Mesendoderm (in vitro differentiated cells): ENCODE data around the gene HACD2.

Source experiments
- DNase-seq: peaks from one replicate; pipeline ENCODE4 v3.0.0; 2013
- H2AK5ac ChIP-seq: 2 replicates; pipeline ENCODE4 v1.6.1; 2013; ENCODE audit warnings: low read length, inconsistent platforms
- H2BK120ac ChIP-seq: 2 replicates; pipeline ENCODE4 v1.6.1; 2013; ENCODE audit warnings: low read depth, mild to moderate bottlenecking, low read length, moderate library complexity, mixed read lengths
- H2BK15ac ChIP-seq: replicated peaks from 2 replicates; pipeline ENCODE4 v1.6.1; 2013; ENCODE audit warnings: low read depth, mild to moderate bottlenecking, moderate library complexity
- H2BK5ac ChIP-seq: 2 replicates; pipeline ENCODE4 v1.6.1; 2013; ENCODE audit warnings: low read length, inconsistent platforms
- H3K18ac ChIP-seq: 2 replicates; pipeline ENCODE4 v1.6.1; 2013; ENCODE audit warnings: mild to moderate bottlenecking, low read length, mixed read lengths
- H3K23ac ChIP-seq: one replicate; pipeline ENCODE4 v1.6.1; 2013; ENCODE audit warnings: low read length
- H3K27ac ChIP-seq: 2 replicates; pipeline ENCODE4 v1.5.1; 2013; ENCODE audit warnings: low read depth, mild to moderate bottlenecking, inconsistent platforms, low read length, moderate library complexity
- H3K27me3 ChIP-seq: 2 replicates; pipeline ENCODE4 v1.6.1; 2013; ENCODE audit warnings: low read length, control low read depth, mild to moderate bottlenecking, inconsistent platforms; ENCODE audit not compliant: insufficient read depth, poor library complexity
- H3K36me3 ChIP-seq: 2 replicates; pipeline ENCODE4 v1.6.1; 2013; ENCODE audit warnings: low read length, inconsistent platforms; ENCODE audit not compliant: control insufficient read depth, insufficient read depth
- H3K4ac ChIP-seq: one replicate; pipeline ENCODE4 v1.6.1; 2013; ENCODE audit warnings: low read depth, mild to moderate bottlenecking, low read length, moderate library complexity
- H3K4me1 ChIP-seq: 2 replicates; pipeline ENCODE4 v1.6.1; 2013; ENCODE audit warnings: low read depth, low read length, inconsistent platforms; ENCODE audit not compliant: control insufficient read depth
- H3K4me2 ChIP-seq: 2 replicates; pipeline ENCODE4 v1.6.1; 2013; ENCODE audit warnings: low read length
- H3K4me3 ChIP-seq: 2 replicates; pipeline ENCODE4 v1.5.1; 2013; ENCODE audit warnings: mild to moderate bottlenecking, low read length
- H3K56ac ChIP-seq: one replicate; pipeline ENCODE4 v1.6.1; 2013; ENCODE audit warnings: low read length
- H3K79me1 ChIP-seq: 2 replicates; pipeline ENCODE4 v1.6.1; 2013; ENCODE audit warnings: low read length, inconsistent platforms
- H3K79me2 ChIP-seq: 2 replicates; pipeline ENCODE4 v1.6.1; 2013; ENCODE audit warnings: mild to moderate bottlenecking, low read length; ENCODE audit not compliant: control insufficient read depth, insufficient read depth
- H3K9ac ChIP-seq: 2 replicates; pipeline ENCODE4 v1.6.1; 2013; ENCODE audit warnings: low read length, inconsistent platforms
- H4K5ac ChIP-seq: one replicate; pipeline ENCODE4 v1.6.1; 2013; ENCODE audit warnings: low read length
- H4K8ac ChIP-seq: one replicate; pipeline ENCODE4 v1.6.1; 2013; ENCODE audit warnings: low read depth, mild to moderate bottlenecking, control low read depth, low read length, moderate library complexity
- WGBS: extraction: QIAGEN DNeasy Blood & Tissue Kit; methylation state at CpG from one replicate; pipeline ENCODE4 v1.1.7; 2013; ENCODE audit warnings: low lambda C conversion rate, missing lambda C conversion rate; ENCODE audit not compliant: insufficient coverage; ENCODE audit errors: extremely low coverage; 5-methylcytosine and 5-hydroxymethylcytosine counted together

HACD2 gene

DNA sequence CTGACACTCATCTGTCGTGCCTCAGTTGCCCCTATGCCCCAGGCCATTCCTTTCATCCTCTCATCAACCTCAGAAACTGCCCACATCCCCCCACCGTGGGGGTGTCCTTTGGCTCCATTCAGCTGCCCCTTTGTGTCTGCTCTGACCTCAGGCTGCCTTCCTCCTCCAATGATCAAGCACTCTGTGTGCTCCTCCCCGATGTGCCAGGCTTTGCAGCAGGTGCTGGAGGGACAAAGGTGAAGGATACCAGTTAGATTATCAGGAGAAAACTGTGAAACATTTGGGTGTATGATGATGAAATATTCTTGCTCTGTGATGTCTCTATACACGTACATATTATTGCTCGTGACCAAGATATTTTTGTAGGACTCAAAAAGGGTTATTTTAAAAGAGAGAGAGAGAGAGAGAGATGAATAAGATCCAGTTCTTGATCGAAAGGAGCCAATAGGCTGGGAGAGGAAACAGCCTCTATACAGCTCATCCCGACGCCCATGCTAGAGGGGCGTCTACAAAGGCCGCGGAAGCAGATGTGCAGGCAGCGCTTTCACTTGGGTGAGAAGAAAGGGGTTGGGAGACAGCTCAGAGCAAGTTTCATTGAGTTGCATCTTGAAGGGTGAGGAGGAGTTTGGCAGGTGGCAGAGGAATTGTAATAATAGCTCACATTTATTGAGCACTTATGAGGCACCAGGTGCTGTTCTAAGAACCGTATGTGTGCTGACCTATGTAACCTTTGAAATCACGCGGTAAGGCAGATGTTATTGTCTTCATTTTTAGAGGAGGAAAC, 107.7 kb downstream of the HACD2 start:
- no peak overlapping the region for H3K23ac ChIP-seq
- no peak overlapping the region for H2BK15ac ChIP-seq
- no peaks in the 10 kb centered on the region for H3K79me2 ChIP-seq
- H3K36me3 ChIP-seq: no peaks in the 10 kb centered on the region
- no peak overlapping the region for H3K4me2 ChIP-seq
- DNase-seq: no peak
- no peak overlapping the region for H2AK5ac ChIP-seq
- WGBS: no CpG with 5 or more reads among the region's 15 CpGs
- H4K5ac ChIP-seq: no peak overlapping the region
- H4K8ac ChIP-seq: no peak overlapping the region
- no peak overlapping the region for H3K56ac ChIP-seq
- H3K9ac ChIP-seq: no peak overlapping the region
- no peaks in the 10 kb centered on the region for H3K27me3 ChIP-seq
- H3K4ac ChIP-seq: no peak overlapping the region
- H3K4me3 ChIP-seq: no peak overlapping the region
- no peaks in the 10 kb centered on the region for H3K79me1 ChIP-seq
- H3K18ac ChIP-seq: no peak overlapping the region
- no peak overlapping the region for H3K27ac ChIP-seq
- H3K4me1 ChIP-seq: no peaks in the 10 kb centered on the region
- no peak overlapping the region for H2BK5ac ChIP-seq
- no peak overlapping the region for H2BK120ac ChIP-seq

DNA sequence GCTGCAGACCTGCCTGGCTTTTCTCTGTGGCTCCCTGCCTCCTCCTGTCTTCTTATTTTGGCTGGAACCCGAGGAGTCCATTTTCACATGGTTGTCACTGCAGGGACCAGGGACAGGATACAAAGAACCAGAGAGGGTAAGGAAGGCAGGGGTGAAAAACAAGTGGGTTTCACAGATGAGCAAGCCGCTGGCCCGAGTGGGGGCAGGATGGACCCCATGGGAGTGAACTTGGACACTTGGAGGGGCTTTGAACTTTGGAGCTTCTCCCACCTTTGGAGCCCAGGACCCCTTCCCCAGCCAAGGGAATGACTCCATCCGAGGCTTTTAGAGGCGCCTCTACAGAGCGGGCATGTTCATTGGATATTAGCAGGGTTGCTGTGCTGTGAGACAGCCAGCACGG, 109.1 kb downstream of the HACD2 start:
- DNase-seq: no peak
- Histone ChIP-seq H3K4me2 (no peak overlapping the region), H3K4ac (no peak overlapping the region), H3K79me1 (no peaks in the 10 kb centered on the region), H2BK5ac (no peak overlapping the region), H3K18ac (no peak overlapping the region), H3K79me2 (no peaks in the 10 kb centered on the region), H2BK15ac (no peak overlapping the region), H4K5ac (no peak overlapping the region), H3K9ac (no peak overlapping the region), H3K23ac (no peak overlapping the region), H2AK5ac (no peak overlapping the region), H3K27me3 (no peaks in the 10 kb centered on the region), H3K36me3 (no peaks in the 10 kb centered on the region), H2BK120ac (no peak overlapping the region), H3K4me3 (no peak overlapping the region), H3K4me1 (no peaks in the 10 kb centered on the region), H4K8ac (no peak overlapping the region), H3K56ac (no peak overlapping the region), H3K27ac (no peak overlapping the region)
- no CpG with 5 or more reads among the region's 7 CpGs for WGBS

DNA sequence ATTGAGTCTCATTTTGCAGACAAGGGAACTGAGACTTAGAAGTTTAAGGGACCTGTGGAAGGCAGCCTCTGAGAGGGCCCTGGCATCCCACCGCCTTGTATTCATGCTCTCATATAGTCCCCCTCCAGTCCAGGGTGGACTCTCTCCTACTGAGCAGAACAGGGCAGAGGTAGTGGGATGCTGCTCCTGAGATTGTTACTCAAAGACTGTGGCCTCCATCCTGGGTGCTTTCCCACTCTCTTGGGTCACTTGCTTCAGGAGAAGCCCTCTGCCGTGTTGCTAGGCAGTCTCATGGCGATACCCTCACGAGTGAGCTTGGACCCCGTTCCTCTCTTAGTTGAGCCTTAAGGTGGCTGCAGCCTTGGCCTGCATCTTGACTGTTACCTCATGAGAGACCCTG, 113.7 kb downstream of the HACD2 start:
- WGBS: no CpG with 5 or more reads among the region's 5 CpGs
- no peak overlapping the region for H3K4me2 ChIP-seq
- no peaks in the 10 kb centered on the region for H3K4me1 ChIP-seq
- no peak for DNase-seq
- H2BK5ac ChIP-seq: no peak overlapping the region
- H2AK5ac ChIP-seq: no peak overlapping the region
- no peak overlapping the region for H3K23ac ChIP-seq
- no peak overlapping the region for H3K56ac ChIP-seq
- H3K36me3 ChIP-seq: no peaks in the 10 kb centered on the region
- no peak overlapping the region for H2BK120ac ChIP-seq
- no peak overlapping the region for H3K4ac ChIP-seq
- H3K27me3 ChIP-seq: no peaks in the 10 kb centered on the region
- no peak overlapping the region for H2BK15ac ChIP-seq
- H4K5ac ChIP-seq: no peak overlapping the region
- H3K79me2 ChIP-seq: no peaks in the 10 kb centered on the region
- no peak overlapping the region for H4K8ac ChIP-seq
- no peak overlapping the region for H3K4me3 ChIP-seq
- no peaks in the 10 kb centered on the region for H3K79me1 ChIP-seq
- no peak overlapping the region for H3K27ac ChIP-seq
- no peak overlapping the region for H3K18ac ChIP-seq
- no peak overlapping the region for H3K9ac ChIP-seq

DNA sequence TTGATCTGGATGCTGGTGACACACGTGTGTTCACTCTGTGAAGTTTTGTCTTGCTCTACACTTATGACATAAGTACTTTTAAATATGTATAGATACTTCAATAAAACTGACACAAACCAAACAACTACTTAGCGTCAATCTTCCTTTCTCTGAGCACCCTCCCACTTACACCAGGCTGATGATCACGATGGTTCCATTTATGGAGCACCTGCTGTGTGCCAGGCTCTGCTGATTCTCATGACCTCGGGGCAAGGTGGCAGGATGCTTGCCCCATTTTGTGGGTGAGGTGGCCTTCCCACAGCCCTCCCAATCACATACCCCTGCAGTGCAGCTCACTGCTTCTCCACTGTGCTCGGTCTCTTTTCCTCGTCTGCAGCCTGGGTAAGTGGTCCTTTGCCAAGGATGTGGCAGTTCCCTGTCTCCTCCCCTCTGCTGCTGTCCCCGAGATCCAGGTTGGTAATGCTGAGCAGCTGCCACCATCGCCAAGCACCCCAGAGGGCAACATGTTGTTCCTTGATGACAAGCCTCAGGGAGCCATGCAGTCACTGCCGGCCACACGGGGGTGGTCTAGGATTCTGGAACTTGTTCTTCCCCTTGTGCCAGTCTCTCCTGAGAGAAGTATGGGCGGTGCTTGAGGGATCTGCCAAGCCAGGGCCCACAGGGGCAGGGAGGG, 115.4 kb downstream of the HACD2 start:
- Histone ChIP-seq H2BK15ac (no peak overlapping the region), H3K27me3 (no peaks in the 10 kb centered on the region)
- WGBS: no CpG with 5 or more reads among the region's 11 CpGs

GRCh38 chr3:123467046-123467445, 117.8 kb downstream of the HACD2 start:
- Histone ChIP-seq H2AK5ac (no peak overlapping the region), H3K79me2 (no peaks in the 10 kb centered on the region), H3K4me1 (no peaks in the 10 kb centered on the region), H2BK5ac (no peak overlapping the region), H3K36me3 (no peaks in the 10 kb centered on the region), H2BK120ac (no peak overlapping the region), H2BK15ac (no peak overlapping the region), H3K9ac (no peak overlapping the region), H3K4ac (no peak overlapping the region), H3K79me1 (no peaks in the 10 kb centered on the region), H4K5ac (no peak overlapping the region), H3K4me3 (no peak overlapping the region), H3K4me2 (no peak overlapping the region), H3K23ac (no peak overlapping the region), H3K27ac (no peak overlapping the region), H3K27me3 (no peaks in the 10 kb centered on the region), H3K18ac (no peak overlapping the region), H3K56ac (no peak overlapping the region), H4K8ac (no peak overlapping the region)
- DNase-seq: no peak
- no CpG with 5 or more reads among the region's 5 CpGs for WGBS

More for the DNA sequence above, 115.4 kb downstream of the HACD2 start:
- H3K27ac ChIP-seq: no peak overlapping the region
- H3K36me3 ChIP-seq: no peaks in the 10 kb centered on the region
- no peak overlapping the region for H3K18ac ChIP-seq
- no peak overlapping the region for H3K4me3 ChIP-seq
- H3K56ac ChIP-seq: no peak overlapping the region
- no peaks in the 10 kb centered on the region for H3K79me1 ChIP-seq
- no peak overlapping the region for H3K4ac ChIP-seq
- no peaks in the 10 kb centered on the region for H3K79me2 ChIP-seq
- H4K8ac ChIP-seq: no peak overlapping the region
- no peak overlapping the region for H3K23ac ChIP-seq
- H3K4me1 ChIP-seq: no peaks in the 10 kb centered on the region
- H4K5ac ChIP-seq: no peak overlapping the region
- H2BK5ac ChIP-seq: no peak overlapping the region
- H2AK5ac ChIP-seq: no peak overlapping the region
- H3K9ac ChIP-seq: no peak overlapping the region
- no peak for DNase-seq
- no peak overlapping the region for H2BK120ac ChIP-seq
- H3K4me2 ChIP-seq: no peak overlapping the region
